Inflammatory macrophage treated with lipopolysaccharide for 1 hour (primary cell): ENCODE data around the gene LRRN4CL.
"Not testable (repeated sequence)": the region's sequence is repeated elsewhere in the genome, so short reads cannot be mapped to it uniquely, and the experiment has no call there.

ENCODE experiments used
- DNase-seq, 2 donors: peaks; one replicate each; pipeline ENCODE4 v3.0.0-alpha.2; 2020 to 2022

The LRRN4CL gene

GRCh38 chr11:62675415-62675814 is 13.9 kb downstream of the LRRN4CL start:
- not testable (repeated sequence) for DNase-seq

DNA sequence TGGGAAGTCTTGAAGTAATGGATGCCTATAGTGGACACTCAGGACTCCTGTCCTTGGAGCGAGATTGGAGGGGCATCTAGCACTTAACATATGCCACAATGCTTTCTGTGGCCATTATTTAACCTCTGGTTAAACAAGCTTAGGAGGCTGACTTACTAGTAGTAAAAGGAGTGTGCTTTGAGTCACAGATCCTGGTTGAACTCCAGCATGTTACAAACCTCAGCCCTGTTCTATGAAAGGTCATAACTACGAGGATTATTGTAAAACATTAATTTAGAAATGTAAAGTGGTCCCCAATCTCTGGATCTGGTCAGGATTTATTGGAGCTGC is 16.2 kb downstream of the LRRN4CL start:
- DNase-seq = no peak

DNA sequence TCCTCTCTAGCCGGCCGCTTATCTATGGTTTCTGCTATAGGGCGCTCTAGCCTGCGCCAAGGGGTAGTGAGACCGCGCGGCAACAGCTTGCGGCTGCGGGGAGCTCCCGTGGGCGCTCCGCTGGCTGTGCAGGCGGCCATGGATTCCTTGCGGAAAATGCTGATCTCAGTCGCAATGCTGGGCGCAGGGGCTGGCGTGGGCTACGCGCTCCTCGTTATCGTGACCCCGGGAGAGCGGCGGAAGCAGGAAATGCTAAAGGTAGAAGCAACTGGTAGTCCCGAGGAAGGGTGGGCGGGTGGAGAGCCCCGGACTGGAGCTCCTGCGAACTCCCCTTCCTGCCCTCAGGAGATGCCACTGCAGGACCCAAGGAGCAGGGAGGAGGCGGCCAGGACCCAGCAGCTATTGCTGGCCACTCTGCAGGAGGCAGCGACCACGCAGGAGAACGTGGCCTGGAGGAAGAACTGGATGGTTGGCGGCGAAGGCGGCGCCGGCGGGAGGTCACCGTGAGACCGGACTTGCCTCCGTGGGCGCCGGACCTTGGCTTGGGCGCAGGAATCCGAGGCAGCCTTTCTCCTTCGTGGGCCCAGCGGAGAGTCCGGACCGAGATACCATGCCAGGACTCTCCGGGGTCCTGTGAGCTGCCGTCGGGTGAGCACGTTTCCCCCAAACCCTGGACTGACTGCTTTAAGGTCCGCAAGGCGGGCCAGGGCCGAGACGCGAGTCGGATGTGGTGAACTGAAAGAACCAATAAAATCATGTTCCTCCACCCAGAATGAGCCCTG is 17.5 kb downstream of the LRRN4CL start, which contains the start of the genes LBHD1 and UQCC3:
TSS of gene LBHD1 (minus strand) at position 660 of the 782 bp plus-strand sequence. CDS start 2,236 bp downstream, outside the sequence.
TSS of gene UQCC3 (plus strand) at position 66 of the 782 bp plus-strand sequence. CDS start at position 139, 73 bp downstream.
- peak; percentile 83 to 89 for DNase-seq

DNA sequence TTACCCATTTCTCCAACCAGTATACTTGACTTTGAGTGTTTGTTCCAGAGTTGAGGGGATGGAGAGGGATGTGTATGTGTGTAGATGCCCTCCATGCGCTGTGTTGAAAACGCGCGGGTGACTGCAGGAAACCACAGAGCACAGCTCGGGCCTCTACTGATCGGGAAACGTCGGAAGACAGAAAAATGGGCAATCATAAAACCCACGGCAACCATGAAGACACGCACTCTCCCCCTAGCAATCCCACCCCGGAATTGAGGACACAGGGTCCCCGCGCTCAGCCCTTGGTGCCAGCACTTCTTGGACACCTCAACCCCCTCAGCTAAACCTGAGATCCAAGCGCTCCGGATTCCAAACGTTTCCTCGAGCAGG is 18.1 kb downstream of the LRRN4CL start:
- DNase-seq = no peak

DNA sequence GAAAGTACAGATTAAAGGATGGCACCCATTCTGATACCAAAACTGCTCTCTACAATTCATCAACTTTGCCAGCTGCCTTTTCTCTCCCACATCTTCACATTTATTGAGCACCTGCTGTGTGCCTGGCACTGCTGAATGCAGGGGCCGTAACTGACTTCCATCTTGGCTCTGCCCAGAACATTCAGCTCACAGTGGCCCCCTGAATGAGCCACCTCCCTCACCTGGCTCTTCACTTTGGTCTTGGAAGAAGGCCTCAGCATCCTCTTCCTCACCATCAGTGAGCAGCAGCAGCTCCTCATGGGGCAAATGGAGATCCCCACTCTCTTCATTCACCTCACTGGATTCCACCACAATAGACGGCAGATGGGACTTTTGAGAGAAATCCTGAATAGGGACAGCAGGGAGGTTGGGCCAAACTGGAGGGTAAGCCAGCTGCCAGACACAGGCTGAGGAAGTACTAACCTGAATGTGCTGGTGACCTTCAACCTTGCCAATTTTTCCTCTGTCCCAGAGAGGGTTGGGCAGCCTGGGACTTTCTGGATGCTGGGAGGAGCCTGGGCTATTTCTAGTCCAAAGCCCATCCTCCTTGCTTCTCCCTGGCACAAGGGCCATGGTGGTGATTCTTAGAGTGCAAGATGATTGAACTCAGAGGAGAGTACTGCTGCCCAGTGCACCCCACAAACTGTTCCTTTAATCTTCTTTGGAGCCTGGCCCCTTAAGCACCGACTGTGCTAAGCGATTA is 19.7 kb downstream of the LRRN4CL start:
- no peak for DNase-seq

GRCh38 chr11:62667460-62667859 is 21.9 kb downstream of the LRRN4CL start:
- DNase-seq = no peak

- DNase-seq = no peak
Observed at GRCh38 chr11:62666259-62666926, 22.9 kb downstream of the LRRN4CL start.

GRCh38 chr11:62665599-62666258 is 23.6 kb downstream of the LRRN4CL start:
- DNase-seq = peak; percentile 35 to 49

DNA sequence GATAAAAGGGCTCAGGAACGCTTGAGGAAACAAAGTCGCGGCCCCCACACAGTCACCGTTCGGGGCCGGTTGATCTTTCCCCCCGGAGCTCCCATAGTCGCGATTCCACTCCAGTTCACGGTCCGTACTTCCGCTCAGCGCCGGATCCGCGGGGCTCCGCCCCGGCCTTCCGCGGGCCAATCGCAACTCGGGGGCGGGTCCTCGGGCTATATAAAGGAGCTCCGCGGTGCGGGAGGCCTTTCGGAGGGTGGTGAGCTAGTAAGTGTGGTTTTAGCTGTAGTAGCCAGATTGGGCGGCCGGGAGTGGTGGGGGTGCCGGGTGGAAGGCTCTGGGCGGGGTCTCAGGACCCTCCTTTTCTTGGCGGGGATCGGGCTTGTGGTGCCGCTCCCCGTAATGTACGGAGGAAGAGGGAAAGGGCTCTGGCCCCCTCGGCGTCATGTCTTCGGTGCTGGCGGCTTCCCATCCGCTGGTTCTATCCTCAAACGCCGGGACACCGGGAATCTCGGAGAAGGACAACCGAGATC is 24.2 kb downstream of the LRRN4CL start, which contains the start of the genes C11orf98 and CSKMT:
TSS of gene C11orf98 (minus strand) at position 136 of the 524 bp plus-strand sequence. CDS start at position 95, 41 bp downstream.
TSS of gene CSKMT (plus strand) at position 238 of the 524 bp plus-strand sequence. CDS start 568 bp downstream, outside the sequence.
- DNase-seq = peak; percentile 86 to 98

DNA sequence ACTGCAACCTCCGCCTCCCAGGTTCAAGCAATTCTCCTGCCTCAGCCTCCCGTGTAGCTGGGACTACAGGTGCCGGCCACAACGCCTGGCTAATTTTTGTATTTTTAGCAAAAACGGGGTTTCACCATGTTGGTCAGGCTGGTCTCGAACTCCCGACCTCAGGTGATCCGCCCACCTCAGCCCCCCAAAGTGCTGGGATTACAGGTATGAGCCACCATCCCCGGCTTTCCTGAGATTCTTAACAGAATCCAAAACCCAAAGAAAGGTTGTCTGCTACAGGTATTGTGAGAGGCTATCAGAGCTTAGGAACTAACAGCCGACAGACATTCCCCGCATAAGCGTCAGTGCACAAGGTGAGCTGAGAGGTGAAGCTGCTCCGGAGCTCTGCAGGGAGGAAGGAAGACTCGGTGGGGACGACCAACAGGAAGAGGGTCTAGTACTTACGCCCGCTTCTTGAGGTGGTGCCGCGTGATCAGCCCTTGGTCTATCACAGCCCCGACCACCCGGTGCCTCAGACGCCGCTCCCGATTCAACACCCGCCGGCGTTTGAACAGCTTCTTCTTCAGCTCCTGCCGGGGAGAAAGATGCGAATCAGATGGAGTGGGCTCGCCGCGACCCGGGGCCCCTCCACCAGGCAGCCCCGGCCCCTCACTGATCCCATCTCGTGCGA is 24.8 kb downstream of the LRRN4CL start:
- DNase-seq = no peak

DNA sequence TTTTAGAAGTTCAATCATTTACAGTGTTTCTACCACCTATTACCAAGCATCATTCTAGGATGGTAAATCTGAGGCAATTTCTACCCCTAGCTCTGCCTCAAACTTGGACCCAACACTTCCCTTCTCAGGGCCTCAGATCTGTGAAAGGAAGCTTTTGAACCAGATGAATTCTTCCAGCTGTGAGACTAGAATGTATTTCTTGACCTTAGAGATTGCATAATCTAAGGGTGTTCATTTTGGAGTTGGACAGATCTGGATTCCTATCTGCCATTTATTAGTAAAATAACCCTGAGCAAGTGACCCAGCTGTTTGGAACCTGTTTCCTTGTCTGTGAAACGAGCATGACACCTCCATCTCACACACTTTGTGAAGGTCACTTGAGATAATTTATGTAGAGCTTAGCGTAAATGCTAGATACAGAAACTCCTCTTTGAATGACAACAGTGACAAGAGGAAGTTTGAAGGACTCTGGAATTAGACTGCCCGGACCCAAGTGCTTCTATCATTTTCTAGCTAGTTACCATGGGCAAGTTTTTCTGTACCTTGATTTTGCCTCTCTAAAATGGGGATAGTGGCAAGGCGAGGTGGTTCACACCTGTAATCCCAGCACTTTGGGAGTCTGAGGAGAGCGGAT is 32.4 kb downstream of the LRRN4CL start:
- DNase-seq = no peak

- no peak for DNase-seq
Observed at GRCh38 chr11:62654297-62654696, 35.0 kb downstream of the LRRN4CL start.

- DNase-seq = no peak
Observed at GRCh38 chr11:62652161-62653006, 36.9 kb downstream of the LRRN4CL start.

GRCh38 chr11:62650283-62650682 is 39.0 kb downstream of the LRRN4CL start:
- not testable (repeated sequence) for DNase-seq

DNA sequence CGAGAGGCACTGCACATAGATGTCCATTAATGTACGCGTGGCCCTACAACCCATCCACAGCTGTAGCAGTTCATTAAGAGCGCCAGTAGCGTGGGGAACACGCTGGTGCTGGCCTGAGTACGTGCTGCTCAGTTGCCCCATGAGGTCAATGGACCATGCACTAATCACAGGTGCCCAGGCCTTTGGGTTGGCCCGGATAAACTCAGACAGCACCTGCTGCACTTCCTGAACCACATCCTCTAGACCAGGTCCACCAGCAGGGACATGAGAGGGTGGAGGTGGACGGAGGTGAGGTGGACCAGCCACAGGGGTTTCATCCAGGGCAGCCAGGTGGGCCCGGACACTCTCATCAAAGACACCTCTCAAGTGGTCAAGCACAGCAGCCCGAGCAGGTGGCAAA is 39.8 kb downstream of the LRRN4CL start:
- no peak for DNase-seq

DNA sequence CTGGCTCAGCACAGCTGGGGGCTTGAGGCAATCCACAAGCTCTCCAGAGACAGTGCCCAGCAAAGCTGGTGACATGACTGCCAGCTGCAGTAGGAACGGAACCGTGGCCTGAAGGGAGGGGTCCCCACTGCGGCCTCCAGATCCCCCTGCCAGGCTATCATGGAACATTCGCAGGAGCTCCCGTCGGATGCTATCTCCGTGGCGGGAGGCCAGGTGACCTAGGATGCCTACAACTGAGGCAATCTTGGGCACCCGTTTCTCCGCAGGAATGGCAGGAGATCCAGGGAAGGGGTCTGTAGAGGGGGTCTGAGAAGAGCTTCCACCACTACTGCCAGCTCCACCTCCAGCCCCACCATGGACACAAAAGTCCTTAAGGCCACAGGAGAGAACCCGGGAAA is 40.4 kb downstream of the LRRN4CL start:
- DNase-seq = no peak

GRCh38 chr11:62648185-62648966 is 41.0 kb downstream of the LRRN4CL start:
- DNase-seq = no peak

GRCh38 chr11:62647609-62648005 is 41.7 kb downstream of the LRRN4CL start:
- no peak for DNase-seq

DNA sequence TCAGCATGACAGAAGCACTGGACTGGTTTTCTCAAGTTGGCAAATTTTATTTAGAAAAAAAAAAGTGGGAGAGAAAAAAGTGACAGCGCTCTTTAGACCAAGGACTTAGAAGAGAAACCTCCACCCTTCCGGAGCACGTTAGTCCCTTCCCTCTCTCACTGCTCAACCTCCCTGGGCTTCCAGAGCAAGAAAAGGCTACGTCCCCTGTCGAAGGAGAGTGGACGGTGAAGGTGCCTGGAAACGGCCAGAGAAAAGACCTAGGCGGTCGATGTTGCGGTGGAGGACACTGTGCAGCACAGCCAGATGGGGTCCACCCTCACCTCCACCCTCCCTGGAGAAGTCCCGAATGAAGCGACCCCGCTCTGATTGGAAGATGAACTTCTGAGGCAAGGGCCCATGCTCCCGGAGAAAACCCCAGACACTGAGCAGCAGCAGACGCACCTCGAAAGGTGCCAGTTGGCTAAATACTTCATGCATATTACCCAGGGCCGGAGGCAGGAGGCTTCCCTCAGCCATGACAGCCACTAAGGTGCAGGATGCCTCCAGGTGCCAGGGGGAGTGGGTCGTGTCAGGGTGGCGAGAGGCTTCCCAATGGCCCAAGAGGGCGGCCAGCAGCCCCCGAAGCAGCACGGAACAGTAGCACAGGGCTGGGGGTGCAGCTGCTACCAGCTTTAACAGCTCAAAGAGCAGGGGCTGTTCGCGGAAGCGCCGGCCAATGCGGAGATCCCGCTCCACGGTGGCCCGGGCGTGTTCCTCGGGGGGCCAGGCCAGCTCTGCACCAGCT is 42.3 kb downstream of the LRRN4CL start:
- no peak for DNase-seq
